ENCODE measurements around the gene KRTAP5-4.
A peak's percentile ranks its signal among the peaks of the same experiment; 100 is the strongest.
"Not testable (repeated sequence)": the region's sequence is repeated elsewhere in the genome, so short reads cannot be mapped to it uniquely, and the experiment has no call there.

Gene KRTAP5-4

DNA sequence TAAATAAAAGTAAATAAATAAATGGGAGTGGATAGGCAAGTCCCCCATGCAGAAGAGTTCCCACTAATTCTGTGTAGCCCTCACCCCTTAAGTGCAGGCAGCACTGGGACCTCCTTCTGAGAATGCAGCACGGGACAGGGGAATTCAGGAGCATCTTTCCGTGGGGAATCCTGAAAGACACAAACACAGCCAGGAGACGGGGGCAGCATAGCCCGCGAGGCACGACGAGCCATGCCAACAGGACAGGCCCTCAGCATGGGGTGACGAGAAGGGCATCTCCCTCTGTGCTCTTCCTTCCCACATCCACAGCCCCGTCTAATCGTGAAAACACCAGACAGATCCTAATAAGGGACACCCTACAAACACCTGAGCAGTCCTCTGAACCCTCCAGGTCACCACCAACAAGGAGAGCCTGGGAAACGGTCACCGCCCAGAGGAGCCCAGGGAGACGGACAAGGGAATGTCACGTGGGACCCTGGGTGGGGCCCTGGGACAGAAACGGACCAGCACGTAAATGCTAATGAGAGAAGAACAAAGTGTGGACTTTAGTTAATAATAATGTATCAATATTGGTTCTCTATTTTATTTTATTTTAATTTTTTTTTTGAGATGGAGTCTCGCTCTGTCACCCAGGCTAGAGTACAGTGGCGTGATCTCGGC, 14.5 kb upstream of the KRTAP5-4 start:
- DNase-seq, result no peak

DNA sequence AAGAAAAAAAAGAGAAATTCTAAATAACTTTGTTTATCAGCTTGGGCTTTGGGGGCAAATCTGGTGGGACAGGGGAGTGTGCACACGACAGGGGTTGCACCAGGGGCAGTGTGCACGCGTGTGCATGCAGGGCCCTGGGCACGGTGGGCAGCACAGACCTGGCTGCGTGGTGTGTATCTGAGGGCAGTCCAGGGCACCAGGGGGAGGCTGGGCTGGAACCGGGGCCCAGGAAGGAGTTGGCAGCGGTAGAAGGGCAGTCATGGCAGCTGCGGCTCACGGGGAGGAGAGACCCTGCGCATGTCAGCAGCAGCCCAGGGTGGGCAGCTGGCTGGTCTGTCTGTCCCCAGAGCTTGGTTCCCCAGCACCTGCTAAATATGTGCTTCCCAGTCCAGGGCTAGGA, 11.9 kb upstream of the KRTAP5-4 start:
- DNase-seq, result no peak

DNA sequence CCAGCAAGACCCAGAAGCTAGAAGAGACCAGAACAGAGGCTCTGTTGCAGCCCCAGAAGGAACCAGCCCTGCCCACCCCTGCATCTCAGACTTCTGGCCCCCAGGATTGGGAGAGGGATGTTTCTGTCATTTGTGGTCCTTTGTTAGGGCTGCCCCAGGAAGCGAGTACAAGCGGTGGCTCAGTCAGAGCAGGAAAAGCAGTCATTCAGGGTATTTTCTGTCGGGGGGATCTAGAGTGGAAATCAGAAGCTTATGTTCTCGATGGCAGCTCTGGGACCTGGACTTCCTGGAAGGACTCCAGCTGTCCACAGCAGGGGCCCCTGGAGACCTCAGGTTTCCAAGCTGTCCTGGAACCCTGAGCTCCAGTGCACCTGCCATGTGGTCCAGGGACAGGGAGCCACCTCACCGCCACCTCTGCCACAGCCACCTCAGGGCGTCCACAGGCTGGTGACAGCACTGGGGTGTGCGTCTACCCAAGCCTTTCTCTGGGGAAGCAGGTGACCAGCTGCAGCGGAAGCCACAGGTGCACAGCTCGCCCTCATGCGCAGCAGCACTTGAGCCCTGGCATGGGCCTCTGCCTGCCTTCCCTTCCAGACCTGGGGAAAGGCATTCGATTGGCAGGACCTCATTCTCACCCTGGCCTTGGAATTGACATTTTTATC, 10.2 kb upstream of the KRTAP5-4 start:
- DNase-seq, result no peak

DNA sequence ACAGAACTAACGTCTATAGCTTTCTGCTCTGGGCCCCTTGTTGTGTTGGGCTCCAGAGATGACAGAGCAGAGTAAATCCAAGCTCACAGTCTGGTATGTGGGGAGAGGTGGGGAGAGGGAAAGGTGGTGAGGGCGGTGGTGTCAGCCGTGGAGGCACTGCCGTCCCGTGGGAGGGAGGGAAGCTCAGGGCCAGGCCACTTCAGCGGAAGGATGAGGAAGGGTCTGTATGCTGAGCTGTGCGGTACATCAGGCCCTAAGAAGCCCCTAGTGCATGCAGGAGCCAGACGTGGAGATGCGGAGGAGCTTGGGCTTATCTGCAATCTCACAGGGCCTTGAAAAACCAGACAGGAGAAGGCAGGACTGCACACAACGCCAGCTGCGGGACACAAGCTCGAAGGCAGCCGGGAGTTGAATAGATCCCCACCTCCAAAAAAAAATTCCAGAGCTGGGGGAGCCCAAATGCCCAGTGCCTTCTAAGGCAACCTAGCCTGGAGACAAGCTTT, 9.2 kb upstream of the KRTAP5-4 start:
- no peak for DNase-seq

DNA sequence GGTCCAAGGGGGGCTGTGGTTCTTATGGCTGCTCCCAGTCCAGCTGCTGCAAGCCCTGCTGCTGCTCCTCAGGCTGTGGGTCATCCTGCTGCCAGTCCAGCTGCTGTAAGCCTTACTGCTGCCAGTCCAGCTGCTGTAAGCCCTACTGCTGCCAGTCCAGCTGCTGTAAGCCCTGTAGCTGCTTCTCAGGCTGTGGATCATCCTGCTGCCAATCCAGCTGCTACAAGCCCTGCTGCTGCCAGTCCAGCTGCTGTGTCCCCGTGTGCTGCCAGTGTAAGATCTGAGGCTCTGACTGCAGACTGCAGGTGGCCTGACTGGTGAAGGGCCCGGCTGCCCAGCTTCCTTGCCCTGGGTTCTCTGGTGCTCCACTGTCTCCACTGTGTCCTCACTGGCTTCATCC, 8.3 kb upstream of the KRTAP5-4 start:
- no peak for DNase-seq

DNA sequence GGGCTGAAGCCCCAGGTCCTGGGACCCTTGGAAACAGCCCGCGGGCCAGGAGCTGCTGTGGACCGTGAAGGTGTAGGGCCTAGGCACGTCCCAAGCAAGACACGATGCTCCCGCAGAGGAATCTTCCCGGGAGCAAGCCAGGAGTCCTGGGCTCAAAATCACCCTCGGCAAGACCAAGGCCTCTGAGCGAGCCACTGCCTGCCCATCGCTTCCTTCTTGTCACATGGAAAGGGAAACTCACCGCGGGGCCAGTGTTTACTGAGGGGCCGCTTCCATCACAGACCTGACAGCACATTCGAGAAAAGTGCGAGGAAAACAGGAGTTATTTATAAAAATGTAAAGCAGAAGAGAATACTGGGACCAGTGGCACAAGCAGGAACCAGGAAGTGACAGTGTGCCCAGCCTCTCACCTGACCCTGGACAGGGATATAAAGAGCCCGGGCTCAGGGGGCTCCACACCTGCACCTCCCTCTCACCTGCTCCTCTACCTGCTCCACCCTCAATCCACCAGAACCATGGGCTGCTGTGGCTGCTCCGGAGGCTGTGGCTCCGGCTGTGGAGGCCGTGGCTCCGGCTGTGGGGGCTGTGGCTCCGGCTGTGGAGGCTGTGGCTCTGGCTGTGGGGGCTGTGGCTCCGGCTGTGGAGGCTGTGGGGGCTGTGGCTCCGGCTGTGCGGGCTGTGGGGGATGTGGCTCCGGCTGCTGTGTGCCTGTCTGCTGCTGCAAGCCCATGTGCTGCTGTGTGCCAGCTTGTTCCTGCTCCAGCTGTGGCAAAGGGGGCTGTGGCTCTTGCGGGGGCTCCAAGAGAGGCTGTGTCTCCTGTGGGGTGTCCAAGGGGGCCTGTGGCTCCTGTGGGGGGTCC, 7.6 kb upstream of the KRTAP5-4 start, which contains the start of gene KRTAP5-5:
Gene KRTAP5-5, plus strand, starts transcription at position 450 of the 860 bp plus-strand sequence. Its CDS starts 66 bp downstream, at position 516.
- DNase-seq, result no peak

DNA sequence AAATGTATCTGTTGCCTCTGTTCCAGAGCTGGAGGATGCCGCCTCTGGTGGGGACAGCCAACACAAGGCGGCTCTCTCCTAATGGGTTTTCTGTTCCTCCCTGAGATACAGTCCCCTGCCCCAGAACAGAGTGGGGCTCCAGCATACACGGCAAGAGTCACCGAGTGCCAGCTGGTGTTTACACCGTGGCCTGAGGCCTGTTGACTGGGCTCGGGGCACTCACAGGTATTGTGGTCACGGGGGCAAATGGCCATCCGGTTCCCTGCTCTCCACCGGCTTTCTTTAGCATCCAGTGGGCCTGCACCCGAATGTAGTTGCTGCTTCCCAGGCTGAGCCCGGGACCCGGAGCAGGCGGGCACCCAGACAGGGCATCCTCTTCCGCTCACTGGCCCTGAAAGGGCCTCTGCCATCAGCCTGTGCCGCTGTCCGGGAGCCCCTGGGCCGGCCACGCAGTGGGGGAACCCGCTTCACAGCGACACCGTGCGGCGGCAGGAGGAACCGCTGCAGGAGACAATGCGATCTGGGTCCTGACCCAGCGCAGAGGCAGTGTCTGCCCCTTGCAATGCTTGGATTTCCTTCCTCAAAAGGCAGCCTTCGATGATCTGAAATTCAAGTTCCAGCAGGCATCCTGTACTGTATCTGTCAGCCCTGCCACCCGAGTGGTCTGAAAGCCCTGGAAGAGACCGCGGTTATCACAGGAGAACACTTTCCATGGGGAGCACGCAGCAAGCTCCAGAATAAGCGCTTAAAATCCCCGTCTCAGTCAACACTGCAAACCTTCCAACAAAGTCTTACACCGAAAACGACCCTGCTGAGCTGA, 6.8 kb upstream of the KRTAP5-4 start:
- DNase-seq, result peak; percentile 62

DNA sequence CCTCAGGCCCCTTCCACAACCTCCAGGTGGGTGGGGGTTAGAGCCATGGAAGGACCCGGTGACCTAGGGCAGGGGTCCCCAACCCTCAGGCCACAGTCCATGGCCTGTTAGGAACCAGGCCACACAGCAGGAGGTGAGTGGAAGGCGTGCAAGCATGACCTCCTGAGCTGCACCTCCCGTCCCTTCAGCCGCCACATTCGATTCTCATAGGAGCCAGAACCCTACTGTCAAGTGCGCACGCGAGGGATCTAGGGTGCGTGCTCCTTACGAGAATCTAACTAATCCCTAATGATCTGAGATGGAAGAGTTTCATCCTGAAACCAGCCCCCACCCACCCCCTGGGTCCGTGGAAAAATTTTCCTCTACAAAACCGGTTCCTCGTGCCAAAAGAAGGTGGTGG, 3.6 kb upstream of the KRTAP5-4 start:
- DNase-seq, result no peak

DNA sequence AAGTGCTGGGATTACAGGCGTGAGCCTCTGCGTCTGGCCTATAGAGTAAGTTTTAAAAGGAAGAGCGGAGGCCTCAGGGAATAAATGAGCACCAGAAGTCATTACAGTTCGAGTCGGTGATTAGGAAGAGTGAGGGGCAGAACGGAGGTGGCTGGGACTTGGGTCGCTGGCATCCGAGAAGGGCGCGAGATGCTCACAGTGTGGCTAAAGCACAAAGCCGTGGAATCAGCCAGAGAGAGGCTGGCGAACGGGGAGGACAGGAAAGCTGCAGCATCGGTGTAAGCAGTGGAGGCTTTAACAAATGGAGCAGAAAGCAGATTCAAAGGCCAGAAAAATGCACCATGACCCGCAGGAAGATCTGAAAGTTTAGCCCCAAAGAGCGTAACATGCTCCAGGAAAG, 2.7 kb upstream of the KRTAP5-4 start:
- DNase-seq, result no peak

DNA sequence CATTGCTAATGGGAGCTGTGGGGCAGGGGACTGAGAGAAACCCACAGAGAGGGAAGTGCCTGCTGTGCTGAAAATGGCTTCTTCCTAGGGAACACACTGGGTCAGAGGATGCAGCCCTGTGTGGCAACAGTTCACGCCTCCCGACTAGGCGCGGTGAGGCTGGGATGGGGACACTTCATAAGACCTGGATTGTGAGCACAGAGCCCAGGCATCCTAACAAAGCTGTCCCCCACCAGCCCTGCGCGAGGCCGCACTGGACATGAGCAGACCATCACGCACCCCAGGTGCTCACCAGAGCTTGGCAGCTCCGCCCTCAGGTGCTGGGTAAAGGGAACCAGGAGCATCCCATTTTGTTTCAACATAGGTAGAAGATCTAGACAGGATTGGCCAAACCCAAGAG, 1.8 kb upstream of the KRTAP5-4 start:
- no peak for DNase-seq

DNA sequence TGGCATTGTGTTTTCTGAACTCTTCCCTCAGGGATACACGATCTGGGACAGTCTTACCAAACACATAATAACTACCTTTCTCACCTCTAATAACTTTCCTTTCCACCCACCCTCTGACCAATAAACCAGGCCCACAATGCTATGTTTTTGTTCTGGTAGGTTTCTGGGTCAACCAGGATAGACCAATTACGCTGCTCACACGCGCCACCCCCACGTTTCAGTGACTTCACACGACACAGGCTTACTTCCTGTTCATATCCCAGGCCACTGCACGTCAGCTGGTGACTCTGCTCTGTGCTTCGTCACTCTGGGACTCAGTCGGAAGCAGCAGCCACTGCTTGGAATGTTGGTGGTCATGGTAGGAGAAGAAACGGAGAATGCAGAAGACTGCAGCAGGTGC, 2.5 kb downstream of the KRTAP5-4 start:
- DNase-seq, result no peak

DNA sequence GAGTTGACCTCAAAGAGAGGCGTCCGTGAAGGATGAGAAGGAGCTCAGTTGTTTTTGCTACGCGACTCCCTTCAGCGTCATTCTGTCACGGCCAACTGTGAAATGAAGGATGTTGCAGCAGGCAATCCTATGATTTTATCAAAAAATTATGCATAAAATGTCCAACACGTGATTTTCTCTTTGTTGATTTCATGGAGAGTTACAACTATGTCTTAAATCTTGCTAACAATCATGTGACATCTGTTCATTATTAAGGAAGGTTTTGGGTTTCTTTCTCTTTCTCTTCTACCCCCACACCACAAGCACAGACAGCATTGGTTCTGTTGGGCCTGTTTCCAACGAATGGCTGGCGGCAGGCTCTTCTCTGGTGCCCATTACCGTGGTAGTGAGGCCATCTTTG, 3.7 kb downstream of the KRTAP5-4 start:
- no peak for DNase-seq

DNA sequence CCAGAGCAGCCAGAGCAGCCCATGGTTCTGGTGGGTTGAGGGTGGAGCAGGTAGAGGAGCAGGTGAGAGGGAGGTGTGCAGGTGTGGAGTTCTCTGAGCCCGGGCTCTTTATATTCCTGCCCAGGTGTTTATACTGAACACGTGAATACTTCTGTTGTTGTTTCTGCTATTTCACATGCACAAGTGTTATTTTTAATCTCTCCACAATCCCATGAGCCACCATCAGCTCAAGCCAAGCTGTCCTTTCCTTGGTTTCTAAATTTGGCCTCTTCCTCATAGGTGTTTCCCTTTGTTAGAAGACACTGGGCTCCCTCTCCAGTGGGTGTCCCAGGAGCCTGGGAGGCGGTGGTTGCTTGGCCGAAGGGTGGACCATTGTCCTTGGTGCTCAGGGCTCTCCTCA, 13.6 kb downstream of the KRTAP5-4 start, which contains the start of gene KRTAP5-3:
Gene KRTAP5-3, minus strand, starts transcription at position 101 of the 400 bp plus-strand sequence. Its CDS starts 78 bp downstream, at position 23.
- DNase-seq, result no peak

DNA sequence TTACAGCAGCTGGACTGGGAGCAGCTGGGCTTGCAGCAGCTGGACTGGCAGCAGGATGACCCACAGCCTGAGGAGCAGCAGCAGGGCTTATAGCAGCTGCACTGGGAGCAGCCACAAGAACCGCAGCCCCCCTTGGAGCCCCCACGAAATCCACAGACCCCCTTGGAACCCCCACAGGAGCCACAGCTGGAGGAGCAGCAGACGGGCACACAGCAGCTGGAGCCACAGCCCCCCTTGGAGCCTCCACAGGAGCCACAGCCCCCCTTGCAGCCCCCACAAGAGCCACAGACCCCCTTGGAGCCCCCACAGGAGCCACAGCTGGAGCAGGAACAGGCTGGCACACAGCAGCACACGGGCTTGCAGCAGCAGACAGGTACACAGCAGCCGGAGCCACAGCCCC, 14.0 kb downstream of the KRTAP5-4 start:
- DNase-seq, result not testable (repeated sequence)

DNA sequence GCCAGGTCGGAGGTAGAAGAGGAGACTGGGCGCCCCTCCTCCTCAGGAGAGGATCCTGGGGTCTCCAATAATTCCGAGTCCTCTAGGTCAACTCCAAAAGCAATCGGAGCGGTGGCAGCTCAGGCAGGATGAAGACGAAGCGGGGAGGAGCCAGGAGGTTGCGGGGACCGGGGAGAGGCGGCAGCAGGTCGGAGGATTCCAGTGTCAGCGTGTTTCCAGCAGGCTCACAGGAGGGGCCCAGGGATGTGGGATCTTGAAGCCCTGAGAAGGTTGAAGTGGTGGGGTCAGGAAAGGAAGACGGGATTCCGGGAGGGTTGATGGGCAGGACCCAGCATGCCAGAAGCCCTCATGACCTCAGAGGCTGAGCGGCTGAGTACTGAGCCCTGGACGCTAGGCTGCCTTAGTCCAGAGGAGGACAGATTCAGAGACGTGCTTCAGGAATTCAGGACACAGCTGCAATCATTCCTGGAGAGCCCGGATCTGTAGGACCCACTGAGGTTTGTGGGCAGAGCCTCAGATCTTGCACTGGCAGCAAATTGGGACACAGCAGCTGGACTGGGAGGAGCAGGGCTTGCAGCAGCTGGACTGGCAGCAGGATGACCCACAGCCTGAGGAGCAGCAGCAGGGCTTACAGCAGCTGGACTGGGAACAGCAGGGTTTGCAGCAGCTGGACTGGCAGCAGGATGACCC, 14.6 kb downstream of the KRTAP5-4 start:
- not testable (repeated sequence) for DNase-seq

DNA sequence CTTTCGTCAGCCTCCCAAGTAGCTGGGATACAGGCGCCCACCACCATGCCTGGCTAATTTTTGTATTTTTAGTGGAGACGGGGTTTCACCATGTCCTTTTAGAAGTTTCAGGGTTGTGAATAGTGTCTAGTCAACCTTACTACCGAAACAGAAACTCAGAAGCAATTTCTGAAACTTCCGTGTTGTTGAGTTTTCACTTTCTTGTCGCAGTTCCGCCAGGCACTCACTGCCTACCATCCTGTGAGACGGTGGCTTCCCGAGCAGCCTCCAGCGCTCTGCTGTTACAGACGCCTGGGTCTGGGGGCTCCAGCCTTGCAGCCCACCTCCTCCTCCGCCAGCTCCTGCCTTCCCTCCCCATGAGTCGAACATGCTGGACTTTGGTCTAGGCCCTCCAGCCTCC, 16.0 kb downstream of the KRTAP5-4 start:
- not testable (repeated sequence) for DNase-seq

DNA sequence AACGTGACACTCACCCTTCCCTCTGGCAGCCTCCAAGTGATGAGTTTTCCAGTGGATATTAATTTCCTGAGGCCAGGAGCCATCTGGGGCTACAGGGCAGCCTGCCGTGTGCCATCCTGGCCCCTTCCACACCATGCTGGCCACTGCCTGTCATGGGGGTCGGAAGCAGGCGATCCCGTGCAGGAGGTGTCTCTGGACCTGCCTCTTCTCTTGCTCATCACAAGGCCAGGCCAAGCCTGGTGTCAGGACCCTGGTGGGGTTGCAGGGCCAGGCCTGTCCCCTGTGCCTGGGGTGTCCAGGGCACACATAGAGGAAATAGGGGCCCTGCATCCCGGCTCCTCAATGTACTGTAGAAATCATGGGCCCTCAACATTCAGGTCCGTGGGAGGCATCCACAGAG, 17.2 kb downstream of the KRTAP5-4 start:
- DNase-seq, result no peak

DNA sequence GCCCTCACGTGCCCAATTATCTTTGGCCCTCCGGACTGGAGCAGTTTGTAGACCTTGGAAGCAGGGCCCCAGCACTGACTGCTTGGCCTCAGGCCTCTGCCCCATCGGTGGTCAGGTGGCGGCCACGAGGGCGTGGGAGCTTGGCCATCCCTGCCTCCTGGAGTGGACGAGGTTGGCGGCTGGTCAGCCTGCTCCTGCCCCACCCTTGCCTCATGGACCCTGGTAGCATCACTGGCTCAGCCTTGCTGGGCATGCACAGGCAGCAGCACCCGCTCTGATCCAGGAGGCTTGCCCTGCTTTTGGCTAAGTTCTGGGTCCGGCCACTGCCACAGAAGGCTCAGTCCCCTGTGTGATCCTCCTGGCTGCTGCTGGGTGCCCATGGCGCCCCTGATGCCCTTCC, 17.8 kb downstream of the KRTAP5-4 start:
- DNase-seq, result no peak

DNA sequence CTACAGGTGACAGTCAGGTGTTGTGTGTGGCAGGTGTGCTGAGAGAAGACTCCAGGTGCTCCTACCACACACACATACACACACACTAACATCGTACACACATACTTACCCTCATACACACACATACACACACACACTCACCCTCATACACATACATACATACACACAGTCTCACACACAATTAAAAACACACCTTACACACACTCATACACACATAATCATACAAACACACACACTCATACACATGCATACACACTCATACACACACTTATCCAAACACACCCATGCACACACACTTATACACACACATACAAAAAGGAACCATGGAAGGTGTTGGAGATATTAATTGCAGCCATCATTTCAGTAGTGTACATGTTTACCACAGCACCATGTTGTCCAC, 18.3 kb downstream of the KRTAP5-4 start:
- no peak for DNase-seq

DNA sequence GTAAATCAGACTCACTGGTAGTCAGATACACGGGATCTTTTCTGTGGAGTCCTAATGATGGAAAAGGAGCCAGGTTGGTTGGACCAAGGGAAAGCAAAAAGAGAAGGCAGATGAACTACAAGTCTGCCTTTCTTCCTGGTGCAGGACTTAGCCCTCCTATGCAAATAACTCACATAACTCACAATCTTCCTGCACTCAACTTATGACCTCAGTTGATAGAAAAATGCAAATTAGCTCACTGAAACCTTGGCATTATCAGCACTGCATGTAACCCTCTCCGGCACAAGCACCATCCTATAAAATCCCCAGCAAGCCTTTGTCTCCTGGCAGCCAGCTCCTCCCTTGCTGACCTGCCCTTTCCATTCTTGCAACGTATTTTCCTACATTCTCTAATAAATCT, 20.3 kb downstream of the KRTAP5-4 start:
- DNase-seq, result not testable (repeated sequence)

DNA sequence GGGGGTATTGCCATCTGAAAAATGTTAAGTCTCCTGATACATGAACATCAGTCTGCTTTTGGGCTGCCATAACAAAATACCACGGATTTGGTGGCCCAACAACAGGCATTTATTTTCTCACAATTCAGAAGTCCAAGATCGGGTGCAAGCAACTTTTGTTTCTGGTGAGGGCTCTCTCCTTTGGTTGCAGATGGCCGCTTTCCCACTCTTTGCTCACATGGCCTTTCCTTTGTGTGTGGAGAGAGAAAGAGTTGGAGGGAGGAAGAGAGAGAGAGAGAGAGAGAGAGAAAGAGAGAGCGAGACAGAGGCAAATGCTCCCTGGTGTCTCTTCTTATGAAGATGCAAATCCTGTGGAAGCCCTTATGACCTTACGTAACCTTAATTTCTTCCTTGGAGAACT, 21.3 kb downstream of the KRTAP5-4 start:
- no peak for DNase-seq

DNA sequence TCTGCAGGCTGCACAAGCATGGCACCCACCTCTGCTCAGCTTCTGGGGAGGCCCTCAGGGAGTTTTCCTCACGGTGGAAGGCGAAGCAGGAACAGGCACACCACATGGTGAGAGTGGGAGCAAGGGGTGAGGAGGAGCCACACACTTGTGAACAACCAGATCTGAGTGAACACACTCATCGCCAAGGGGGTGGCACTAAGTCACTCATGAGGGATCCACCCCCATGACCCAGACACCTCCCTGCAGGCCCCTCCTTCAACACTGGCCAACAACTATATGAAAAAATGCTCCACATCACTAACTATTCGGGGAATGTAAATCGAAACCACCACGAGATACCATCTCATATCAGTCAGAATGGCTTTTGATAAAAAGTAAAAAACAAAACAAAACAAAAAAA, 23.1 kb downstream of the KRTAP5-4 start:
- DNase-seq, result no peak
